WERI-Rb-1 (cell line): ENCODE data around the gene IGSF8.
"Not testable (repeated sequence)": the region's sequence is repeated elsewhere in the genome, so short reads cannot be mapped to it uniquely, and the experiment has no call there.

Experiments
- DNase-seq: peaks from one replicate; pipeline ENCODE4 v3.0.0-alpha.2; 2020
- H3K27ac ChIP-seq: fragments of 250-450 bp; sonication (Bioruptor Pico); 2 replicates; pipeline ENCODE4 v1.5.1; 2020; ENCODE audit warnings: mild to moderate bottlenecking, moderate library complexity
- H3K27me3 ChIP-seq: fragments of 250-450 bp; sonication (Bioruptor Pico); 2 replicates; pipeline ENCODE4 v1.5.1; 2021; ENCODE audit warnings: mild to moderate bottlenecking, low read depth, moderate library complexity; ENCODE audit not compliant: insufficient read depth, severe bottlenecking
- H3K36me3 ChIP-seq: fragments of 250-450 bp; sonication (Bioruptor Pico); 2 replicates; pipeline ENCODE4 v1.5.1; 2020; ENCODE audit warnings: mild to moderate bottlenecking, moderate library complexity
- H3K4me3 ChIP-seq: 2 replicates; pipeline ENCODE4 v1.5.1; 2011; ENCODE audit warnings: low read depth, mild to moderate bottlenecking, control low read depth, low read length
- H3K9me3 ChIP-seq: fragments of 250-450 bp; sonication (Bioruptor Pico); 2 replicates; pipeline ENCODE4 v1.5.1; 2021; ENCODE audit warnings: mild to moderate bottlenecking, moderate library complexity; ENCODE audit not compliant: severe bottlenecking
- CTCF ChIP-seq: IDR thresholded peaks from 2 replicates; pipeline ENCODE4 v1.5.1; 2011; ENCODE audit warnings: low read depth, mild to moderate bottlenecking, control low read depth, inconsistent platforms, low read length

Gene IGSF8

GRCh38 chr1:160056648-160057169, 41.7 kb downstream of the IGSF8 start:
- H3K9me3 ChIP-seq: no peaks in the 10 kb centered on the region
- TF ChIP-seq CTCF: no peak
- no peak overlapping the region for H3K27ac ChIP-seq
- H3K36me3 ChIP-seq: no peaks in the 10 kb centered on the region
- no peaks in the 10 kb centered on the region for H3K27me3 ChIP-seq
- H3K4me3 ChIP-seq: no peak overlapping the region
- no peak for DNase-seq

- Histone ChIP-seq H3K4me3 (no peak overlapping the region), H3K27ac (no peak overlapping the region), H3K36me3 (no peaks in the 10 kb centered on the region), H3K9me3 (no peaks in the 10 kb centered on the region), H3K27me3 (peaks cover 7% of the 10 kb centered on the region)
- no peak for DNase-seq
- no peak for TF ChIP-seq CTCF
Observed at GRCh38 chr1:160053548-160054365, 44.7 kb downstream of the IGSF8 start.

GRCh38 chr1:160052936-160053335, 45.5 kb downstream of the IGSF8 start:
- TF ChIP-seq CTCF: no peak
- Histone ChIP-seq H3K27me3 (peaks cover 9% of the 10 kb centered on the region), H3K4me3 (no peak overlapping the region), H3K27ac (no peak overlapping the region), H3K36me3 (no peaks in the 10 kb centered on the region), H3K9me3 (no peaks in the 10 kb centered on the region)
- DNase-seq: no peak

GRCh38 chr1:160050619-160051018, 47.8 kb downstream of the IGSF8 start:
- Histone ChIP-seq H3K27me3 (peaks cover 30% of the 10 kb centered on the region), H3K27ac (no peak overlapping the region), H3K4me3 (no peak overlapping the region), H3K9me3 (no peaks in the 10 kb centered on the region), H3K36me3 (no peaks in the 10 kb centered on the region)
- no peak for TF ChIP-seq CTCF
- DNase-seq: no peak

GRCh38 chr1:160050182-160050581, 48.2 kb downstream of the IGSF8 start:
- not testable (repeated sequence) for H3K36me3 ChIP-seq, H3K27ac ChIP-seq, H3K4me3 ChIP-seq, DNase-seq, H3K9me3 ChIP-seq
- H3K27me3 ChIP-seq: peaks cover 33% of the 10 kb centered on the region

GRCh38 chr1:160049101-160049500, 49.3 kb downstream of the IGSF8 start:
- Histone ChIP-seq H3K27me3 (peaks cover 44% of the 10 kb centered on the region), H3K27ac (no peak overlapping the region), H3K4me3 (no peak overlapping the region), H3K9me3 (no peaks in the 10 kb centered on the region), H3K36me3 (no peaks in the 10 kb centered on the region)
- TF ChIP-seq CTCF: no peak
- no peak for DNase-seq
